Left renal pelvis (tissue), 4 donors: Measurements from ENCODE around the gene PSD4. TPM values are rescaled to one million over a fixed set of nuclear protein-coding genes. Genes with fewer than 3 reads are reported as not detected.
"Not testable (repeated sequence)": the region's sequence is repeated elsewhere in the genome, so short reads cannot be mapped to it uniquely, and the experiment has no call there.

ENCODE experiments used
- DNase-seq, 4 donors: peaks; one replicate each; pipeline ENCODE4 v3.0.0-alpha.2; 2013; ENCODE audit warnings: low read depth in 4 of 4, low spot score in 3 of 4
- polyA plus RNA-seq, 4 donors: library from polyadenylated mRNA; unstranded; fragments of 120-200 nt; gene quantifications; one replicate each; pipeline ENCODE4 v1.2.1, GENCODE V29; 2013; ENCODE audit not compliant: insufficient read length in 4 of 4

PSD4 gene
- polyA plus RNA-seq, 4 donors = 1.9 to 15.9 (median 9.3) TPM

- DNase-seq = no peak
Measured at GRCh38 chr2:113234721-113235346, 61.1 kb downstream of the PSD4 start.

- not testable (repeated sequence) for DNase-seq
Measured at GRCh38 chr2:113235347-113236226, 61.8 kb downstream of the PSD4 start.

- no peak for DNase-seq
Measured at GRCh38 chr2:113236367-113237159, 62.8 kb downstream of the PSD4 start.

GRCh38 chr2:113237604-113238160, 63.9 kb downstream of the PSD4 start:
- no peak for DNase-seq

- no peak for DNase-seq
Measured at GRCh38 chr2:113238871-113239839, 65.4 kb downstream of the PSD4 start.

- no peak for DNase-seq
Measured at GRCh38 chr2:113240150-113240914, 66.6 kb downstream of the PSD4 start.

GRCh38 chr2:113240915-113241911, 67.4 kb downstream of the PSD4 start:
- no peak for DNase-seq

- no peak for DNase-seq
Measured at GRCh38 chr2:113242327-113242726, 68.6 kb downstream of the PSD4 start.

GRCh38 chr2:113245276-113245711, 71.5 kb downstream of the PSD4 start:
- DNase-seq = no peak

- no peak for DNase-seq
Measured at GRCh38 chr2:113246606-113247005, 72.8 kb downstream of the PSD4 start.

- peak in 1 of 4 donors; percentile 60 for DNase-seq
Measured at GRCh38 chr2:113248997-113249770, 75.4 kb downstream of the PSD4 start.

- DNase-seq = no peak
Measured at GRCh38 chr2:113251118-113251517, 77.3 kb downstream of the PSD4 start.

- no peak for DNase-seq
Measured at GRCh38 chr2:113252047-113252590, 78.3 kb downstream of the PSD4 start.

GRCh38 chr2:113253453-113253852, 79.7 kb downstream of the PSD4 start:
- DNase-seq = no peak

- DNase-seq = no peak
Measured at GRCh38 chr2:113255140-113256070, 81.6 kb downstream of the PSD4 start.
